GM19043 (cell line): ENCODE results near the gene ANXA5.

Source experiments
- ATAC-seq: cut with Tn5 transposase; IDR thresholded peaks from one replicate; pipeline ENCODE4 v1.9.1; 2021; ENCODE audit warnings: low read depth; ENCODE audit not compliant: unreplicated experiment

The ANXA5 gene

DNA sequence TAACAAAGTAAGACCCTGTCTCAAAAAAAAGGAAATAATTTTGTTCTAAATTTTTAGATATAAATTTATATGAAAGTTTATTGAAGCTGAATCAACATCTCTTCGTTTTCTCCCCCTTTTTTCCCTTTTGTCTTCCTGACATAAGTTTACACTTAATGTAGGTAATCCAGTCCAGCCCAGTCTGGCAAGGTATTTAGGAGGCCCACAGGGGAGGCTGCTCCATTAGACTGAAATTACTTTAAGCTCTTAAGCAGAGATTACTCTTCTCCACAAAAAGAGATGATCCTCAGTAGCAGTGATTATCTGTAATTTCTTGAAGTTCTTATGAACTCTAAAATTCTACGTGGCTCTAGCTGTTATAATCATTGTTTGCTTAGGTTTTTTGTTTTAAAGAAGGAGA is 46.0 kb downstream of the ANXA5 start:
- ATAC-seq = no peak

DNA sequence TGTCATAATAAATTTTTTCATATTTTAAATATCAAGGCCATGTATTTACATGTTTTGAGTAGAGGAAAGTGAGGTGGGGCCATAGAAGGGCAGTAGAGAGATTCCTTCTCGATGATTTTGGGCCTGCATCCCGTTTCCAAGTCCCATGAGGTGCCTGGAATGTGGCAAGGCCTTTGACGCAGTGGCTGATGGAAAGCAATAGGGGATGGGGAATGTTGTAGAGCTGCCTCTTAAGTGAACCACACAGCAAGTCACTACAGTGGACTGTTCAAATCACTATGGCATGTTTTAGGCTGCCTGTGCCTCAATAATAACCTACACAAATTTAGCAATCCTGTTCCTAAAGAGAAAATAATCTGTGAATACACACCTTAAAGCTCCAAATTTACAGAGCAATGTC is 48.3 kb downstream of the ANXA5 start:
- ATAC-seq = no peak

DNA sequence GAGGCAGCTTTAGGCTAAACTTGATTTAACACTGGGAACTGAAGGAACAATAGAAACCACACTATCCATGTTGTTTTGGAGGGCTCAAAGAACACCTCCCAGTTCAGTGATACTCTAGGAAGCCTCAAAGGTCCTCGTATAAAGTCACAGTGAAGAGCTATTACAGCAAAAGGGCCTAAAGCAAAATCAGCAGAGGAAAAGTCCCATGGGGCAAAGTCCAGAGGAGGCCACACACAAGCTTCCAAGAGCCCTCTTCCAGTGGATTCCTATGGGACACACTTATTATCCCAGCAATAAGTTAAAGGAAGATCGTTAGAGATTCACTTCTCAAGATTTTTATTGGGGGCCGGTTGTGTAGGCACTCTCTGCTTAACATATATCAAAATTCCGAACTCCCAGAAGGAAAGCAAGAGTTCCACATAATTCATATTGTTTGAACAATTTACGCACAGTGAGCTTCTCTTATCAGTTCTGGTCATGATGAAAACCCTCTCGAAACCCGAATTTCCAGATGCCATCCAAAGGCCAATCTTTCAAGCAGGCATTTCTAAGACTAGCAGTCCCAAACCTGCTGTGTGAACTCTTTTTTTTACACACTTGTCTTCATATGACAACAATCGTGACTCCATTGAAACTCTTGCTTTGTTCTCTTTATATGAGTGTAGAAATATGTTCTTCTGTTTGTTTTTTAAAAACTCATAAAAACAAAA is 53.7 kb downstream of the ANXA5 start:
- no peak for ATAC-seq

DNA sequence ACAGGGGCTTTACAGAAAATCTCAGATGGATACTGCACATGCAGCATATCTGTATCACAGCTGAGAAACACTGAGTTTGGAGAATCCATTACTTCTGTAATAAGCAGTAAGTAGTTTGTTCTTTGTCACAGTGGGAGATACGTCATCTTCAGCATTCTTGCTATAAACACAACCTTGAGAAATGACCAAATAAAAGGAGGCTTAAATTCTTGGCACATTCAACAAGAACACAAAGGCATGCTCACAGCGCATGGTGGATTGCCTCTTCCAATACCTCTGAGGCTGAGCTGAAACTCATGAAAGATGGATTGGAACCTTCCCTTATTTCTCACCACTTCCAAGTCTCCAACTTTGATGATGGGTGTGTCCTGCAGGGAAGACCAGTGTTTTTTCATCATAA is 54.5 kb downstream of the ANXA5 start:
- ATAC-seq = no peak

DNA sequence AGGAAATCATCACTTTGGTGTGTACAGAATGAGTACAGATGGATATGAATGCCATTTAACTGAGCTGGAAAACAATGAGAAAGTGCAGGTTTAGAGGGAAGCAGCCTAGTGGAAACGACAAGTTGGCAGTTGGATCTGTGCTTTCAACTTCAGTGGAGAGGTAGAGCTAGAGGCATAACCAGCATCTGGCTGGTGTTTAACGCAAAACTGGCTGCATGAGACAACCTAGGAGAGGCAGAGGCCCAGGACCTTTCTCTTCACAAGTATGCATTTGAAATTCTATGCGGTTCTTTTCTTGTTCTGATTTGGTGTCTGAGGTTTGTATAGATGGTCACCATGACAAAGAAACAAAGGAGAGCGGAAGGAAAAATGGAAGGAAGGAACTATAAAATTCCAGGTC is 63.1 kb downstream of the ANXA5 start:
- ATAC-seq = no peak

DNA sequence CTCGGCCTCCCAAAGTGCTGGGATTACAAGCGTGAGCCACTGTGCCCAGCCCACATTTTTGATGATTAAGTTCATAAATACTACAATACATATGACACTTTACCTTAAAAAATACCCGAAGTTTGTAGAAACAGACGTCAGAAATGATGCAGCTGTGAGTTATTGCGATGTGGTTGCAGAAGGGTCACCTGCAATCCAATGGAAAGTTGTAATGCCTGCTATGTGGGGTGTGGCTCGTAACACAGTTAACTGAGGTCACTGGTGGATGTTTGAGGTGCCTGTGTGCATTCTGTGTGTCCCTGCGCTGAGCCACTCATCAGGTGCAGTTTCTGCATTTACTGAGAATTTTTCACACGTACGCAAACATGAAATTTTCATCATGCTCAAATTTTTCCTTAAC is 64.1 kb downstream of the ANXA5 start:
- no peak for ATAC-seq
